ENCODE results near the gene PRPSAP1. TPM values are rescaled to one million over a fixed set of nuclear protein-coding genes. Genes with fewer than 3 reads are reported as not detected.

The PRPSAP1 gene
- total RNA-seq, 1 experiment from 2014 or later: 38.4 TPM

DNA sequence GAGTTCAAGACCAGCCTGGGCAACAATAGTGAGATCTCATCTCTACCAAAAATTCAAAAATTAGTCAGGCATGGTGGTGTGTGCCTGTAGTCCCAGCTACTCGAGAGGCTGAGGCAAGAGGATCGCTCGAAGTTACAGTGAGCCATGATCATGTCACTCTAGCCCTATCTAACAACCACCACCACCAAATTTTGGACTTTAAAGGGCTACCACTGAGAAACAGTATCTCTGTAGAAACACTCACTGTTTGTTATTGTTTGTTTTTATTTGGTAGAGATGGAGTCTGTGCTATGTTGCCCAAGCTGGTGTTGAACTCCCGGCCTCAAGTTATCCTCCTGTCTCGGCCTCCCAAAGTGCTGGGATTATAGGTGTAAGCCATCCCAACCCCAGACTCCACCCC lies 89.8 kb downstream of the PRPSAP1 start:
- H3K14ac ChIP-seq (ENCODE audit: insufficient read depth, low read length): no peak overlapping the region
- no peak overlapping the region for H2BK5ac ChIP-seq (ENCODE audit: insufficient read length, low read length)
- H3K79me1 ChIP-seq (ENCODE audit: insufficient read depth, low read depth, low read length, poor library complexity, severe bottlenecking): peaks cover 7% of the 10 kb centered on the region
- no peak overlapping the region for H2BK15ac ChIP-seq (ENCODE audit: low read depth, low read length)
- H3K4me2 ChIP-seq (ENCODE audit: insufficient read depth, insufficient read length, low read length): no peak overlapping the region
- H3K56ac ChIP-seq (ENCODE audit: insufficient read length, low read depth, low read length): no peak overlapping the region
- no peak overlapping the region for H4K91ac ChIP-seq (ENCODE audit: insufficient read length, low read depth, low read length)
- H2BK12ac ChIP-seq (ENCODE audit: insufficient read length, low read depth, low read length): no peak overlapping the region
- DNase-seq: no peak
- no peaks in the 10 kb centered on the region for H3K9me3 ChIP-seq (ENCODE audit: control insufficient read depth, low read depth, low read length)
- no peak overlapping the region for H4K8ac ChIP-seq (replicated peaks; ENCODE audit: insufficient read length, low read depth, low read length)
- Mint-ChIP-seq H3K27me3 (ENCODE audit: low read depth) (no peaks in the 10 kb centered on the region), H3K36me3 (ENCODE audit: insufficient read depth in 1 of 3, low read depth in 3 of 3) (peaks cover 2 to 6% (median 6%) of the 10 kb centered on the region in 3 experiments; a peak in 5 of 7 replicates), H3K4me3 (no peak overlapping the region), H3K27ac (no peak overlapping the region; a peak in 1 of 7 replicates), H3K4me1 (peaks cover 31 to 44% of the 10 kb centered on the region in 2 experiments), H3K9me3 (no peaks in the 10 kb centered on the region)
- H3K4ac ChIP-seq (ENCODE audit: low read depth, low read length): no peak overlapping the region
- no peak overlapping the region for H2AK5ac ChIP-seq (ENCODE audit: insufficient read length, low read length)
- no peak overlapping the region for H3K23ac ChIP-seq (ENCODE audit: insufficient read length, low read depth, low read length)
- H3K4me1 ChIP-seq (ENCODE audit: insufficient read depth, low read length): peaks cover 5% of the 10 kb centered on the region
- no peaks in the 10 kb centered on the region for H4K20me1 ChIP-seq (ENCODE audit: control insufficient read depth, insufficient read depth, insufficient read length)
- H3K9ac ChIP-seq (ENCODE audit: extremely low read depth, insufficient read length, low read length): no peak overlapping the region
- H3K79me2 ChIP-seq (ENCODE audit: insufficient read depth, low read length): peaks cover 2% of the 10 kb centered on the region; the same call in 1 of the 2 replicates
- H2AFZ ChIP-seq (ENCODE audit: low read length): no peak overlapping the region
- no peaks in the 10 kb centered on the region for H3K27me3 ChIP-seq (ENCODE audit: insufficient read depth, low read length)
- whole genome bisulfite sequencing (ENCODE audit: extremely low coverage, insufficient read length, low lambda C conversion rate): no CpG with 5 or more reads among the region's 5 CpGs
- H3K18ac ChIP-seq (ENCODE audit: insufficient read length, low read depth, low read length): no peak overlapping the region
- no peak overlapping the region for H3T11ph ChIP-seq (ENCODE audit: low read length)
- H3K23me2 ChIP-seq (ENCODE audit: insufficient read length, low read depth, low read length, poor library complexity, severe bottlenecking): peaks cover 4% of the 10 kb centered on the region
- TF ChIP-seq CTCF (conservative IDR thresholded peaks at IDR 0.05): no peak
- H2BK120ac ChIP-seq (ENCODE audit: low read depth, low read length, poor library complexity, severe bottlenecking): no peak overlapping the region
- no peak overlapping the region for H4K5ac ChIP-seq (ENCODE audit: insufficient read length, low read depth, low read length)
- H2BK20ac ChIP-seq (ENCODE audit: low read depth, low read length, poor library complexity, severe bottlenecking): no peak overlapping the region
- H3K27ac ChIP-seq (ENCODE audit: insufficient read length, low read depth, low read length): no peak overlapping the region

Data from H9 (cell line).